Stimulated activated CD8-positive, alpha-beta memory T cell treated with anti-CD3 and anti-CD28 coated beads, Interleukin-7, amount 100 ng/mL, for 24 hours (primary cell): ENCODE data around the gene SLC11A1.

Experiments used
- DNase-seq: peaks from one replicate; pipeline ENCODE4 v3.0.0-alpha.2; 2020; ENCODE audit warnings: low read depth

SLC11A1 gene

DNA sequence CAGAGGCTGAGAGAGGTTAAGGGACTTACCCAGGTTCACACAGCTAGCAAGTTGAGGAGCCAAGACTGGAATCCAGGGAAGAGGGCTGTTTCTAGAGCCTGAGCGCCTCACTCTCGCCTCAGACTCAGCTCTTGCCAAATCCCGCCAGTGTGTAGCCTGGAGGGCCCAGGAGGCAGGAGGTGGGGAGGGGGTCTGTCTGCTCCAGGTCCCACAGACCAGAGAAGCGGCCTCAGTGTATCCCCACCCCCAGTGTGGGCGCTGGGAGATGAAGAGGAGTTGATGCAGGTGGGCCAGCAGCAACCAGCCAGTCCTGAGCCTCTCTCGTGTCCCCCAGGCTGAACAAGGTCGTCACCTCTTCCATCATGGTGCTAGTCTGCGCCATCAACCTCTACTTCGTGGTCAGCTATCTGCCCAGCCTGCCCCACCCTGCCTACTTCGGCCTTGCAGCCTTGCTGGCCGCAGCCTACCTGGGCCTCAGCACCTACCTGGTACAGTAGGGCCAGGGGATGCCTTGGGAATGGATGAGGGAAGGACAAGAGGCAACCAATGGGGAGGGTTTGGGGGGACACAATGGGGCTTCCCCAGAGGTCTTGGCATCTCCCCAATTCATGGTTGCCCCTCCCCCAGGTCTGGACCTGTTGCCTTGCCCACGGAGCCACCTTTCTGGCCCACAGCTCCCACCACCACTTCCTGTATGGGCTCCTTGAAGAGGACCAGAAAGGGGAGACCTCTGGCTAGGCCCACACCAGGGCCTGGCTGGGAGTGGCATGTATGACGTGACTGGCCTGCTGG is 12.4 kb downstream of the SLC11A1 start:
- DNase-seq: no peak

DNA sequence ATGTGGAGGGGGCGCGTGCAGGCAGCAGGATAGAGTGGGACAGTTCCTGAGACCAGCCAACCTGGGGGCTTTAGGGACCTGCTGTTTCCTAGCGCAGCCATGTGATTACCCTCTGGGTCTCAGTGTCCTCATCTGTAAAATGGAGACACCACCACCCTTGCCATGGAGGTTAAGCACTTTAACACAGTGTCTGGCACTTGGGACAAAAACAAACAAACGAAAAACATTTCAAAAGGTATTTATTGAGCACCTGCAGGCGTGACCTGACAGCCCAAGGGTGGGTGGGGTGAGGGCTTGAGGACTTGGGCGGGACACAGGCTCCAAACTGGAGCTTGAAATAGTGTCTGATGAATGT is 13.0 kb downstream of the SLC11A1 start:
- DNase-seq: no peak

DNA sequence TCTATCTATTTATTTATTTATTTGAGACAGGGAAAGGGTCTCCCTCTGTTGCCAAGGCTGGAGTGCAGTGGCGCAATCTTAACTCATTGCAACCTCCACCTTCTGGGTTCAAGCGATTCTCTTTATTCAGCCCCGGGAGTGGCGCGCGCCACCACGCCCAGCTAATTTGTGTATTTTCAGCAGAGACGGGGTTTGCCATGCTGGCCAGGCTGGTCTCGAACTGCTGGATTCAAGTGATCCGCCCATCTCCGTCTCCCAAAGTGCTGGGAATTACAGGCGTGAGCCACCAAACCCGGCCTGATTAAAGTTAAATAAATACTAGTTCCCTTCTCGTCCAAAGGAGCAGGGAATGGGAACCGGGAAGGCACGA is 13.4 kb downstream of the SLC11A1 start:
- no peak for DNase-seq

DNA sequence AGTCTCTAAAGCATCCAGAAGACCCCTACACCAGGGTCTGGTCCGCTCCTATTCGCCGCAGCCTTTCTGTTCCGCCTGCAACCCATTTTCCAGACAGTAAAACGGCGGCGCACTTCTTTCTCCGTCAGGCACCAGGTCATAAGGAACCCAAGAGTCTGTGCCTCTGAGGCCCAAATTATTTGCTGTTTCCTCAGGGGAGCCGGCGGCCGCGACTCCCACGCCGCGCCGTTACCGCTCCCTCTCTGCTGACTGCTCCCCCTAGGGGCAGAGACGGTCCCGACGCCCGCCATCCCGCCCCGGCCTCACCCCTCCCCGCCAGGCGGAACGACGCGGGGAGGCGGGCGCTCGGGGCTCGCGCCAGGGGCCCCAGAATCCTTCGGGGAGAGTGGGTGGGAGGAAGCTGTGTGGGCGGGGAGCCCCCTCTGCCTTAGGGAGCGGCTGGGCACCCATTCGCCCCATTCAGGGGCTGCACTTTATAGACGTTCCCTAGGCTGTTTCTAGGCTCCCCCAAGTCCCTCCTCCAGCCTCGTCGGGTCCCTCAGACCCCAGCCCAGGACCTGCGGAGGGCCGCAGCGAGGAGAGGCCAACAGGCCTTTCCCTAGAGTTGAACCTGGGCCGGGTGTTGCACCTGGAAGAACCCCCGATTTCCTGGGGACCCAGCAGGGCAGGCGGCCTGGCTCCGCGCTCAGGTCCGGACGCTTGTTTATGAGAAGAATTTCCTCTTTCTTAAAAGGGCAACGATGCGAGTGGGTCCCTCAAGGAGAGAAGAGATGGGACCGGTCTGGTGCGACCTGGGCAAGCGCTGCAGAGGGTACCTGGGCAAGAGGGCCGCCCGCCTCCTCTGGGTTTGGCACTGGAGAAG is 14.0 kb downstream of the SLC11A1 start:
- DNase-seq: peak; percentile 83

DNA sequence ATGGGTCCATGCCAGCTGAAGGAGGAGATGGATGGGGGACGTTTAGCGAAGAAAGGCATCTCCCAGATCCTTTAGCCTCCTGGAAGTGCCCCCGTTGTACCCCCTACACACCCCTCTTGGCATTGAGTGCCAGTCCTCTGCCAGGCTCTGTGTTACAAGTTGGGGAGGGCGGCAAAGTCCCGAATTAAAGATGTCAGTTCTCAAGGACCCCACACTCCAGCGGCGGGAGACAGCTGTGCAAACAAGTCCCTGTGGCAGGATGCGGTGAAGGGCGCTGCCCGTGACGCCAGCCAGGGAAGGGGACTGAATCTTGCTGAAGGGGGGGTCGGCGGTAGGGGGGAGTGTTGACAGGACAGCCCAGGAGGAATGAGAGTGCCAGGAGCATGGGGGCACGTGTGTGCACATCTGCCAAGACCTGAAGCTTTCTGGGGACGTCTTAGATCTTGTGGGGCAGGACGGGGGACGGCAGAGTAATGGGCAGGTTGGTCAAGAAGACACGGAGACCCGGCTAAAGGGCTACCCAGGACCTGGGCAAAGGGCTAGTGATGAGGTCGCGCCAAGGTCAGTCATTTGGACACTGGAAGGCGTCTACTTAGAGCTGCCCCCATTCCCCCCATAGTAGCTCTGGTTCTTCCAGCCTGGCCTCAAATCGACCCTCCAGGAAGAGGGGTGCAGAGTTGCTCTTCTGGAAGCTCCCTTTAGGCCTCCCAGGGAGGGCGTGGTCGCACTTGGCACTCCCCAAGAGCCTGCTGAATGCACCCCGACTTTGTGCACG is 14.8 kb downstream of the SLC11A1 start:
- peak; percentile 29 for DNase-seq

DNA sequence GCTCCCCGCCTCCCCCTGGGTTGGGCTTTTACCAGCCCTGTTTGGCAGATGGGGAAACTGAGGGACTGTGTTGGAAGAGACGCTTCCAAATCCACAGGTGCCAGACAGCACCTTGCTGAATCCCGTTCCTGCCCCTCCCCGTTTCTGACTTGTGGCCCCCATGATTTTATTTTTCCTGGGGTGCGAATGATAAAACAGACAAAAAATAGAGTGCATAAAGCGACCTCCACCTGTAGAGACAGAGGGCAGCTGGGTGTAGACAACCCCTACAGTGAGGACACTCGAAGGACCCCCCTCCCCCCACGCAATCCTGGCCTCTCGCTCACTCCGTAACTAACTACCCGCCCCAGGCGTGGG is 15.4 kb downstream of the SLC11A1 start:
- DNase-seq: no peak

DNA sequence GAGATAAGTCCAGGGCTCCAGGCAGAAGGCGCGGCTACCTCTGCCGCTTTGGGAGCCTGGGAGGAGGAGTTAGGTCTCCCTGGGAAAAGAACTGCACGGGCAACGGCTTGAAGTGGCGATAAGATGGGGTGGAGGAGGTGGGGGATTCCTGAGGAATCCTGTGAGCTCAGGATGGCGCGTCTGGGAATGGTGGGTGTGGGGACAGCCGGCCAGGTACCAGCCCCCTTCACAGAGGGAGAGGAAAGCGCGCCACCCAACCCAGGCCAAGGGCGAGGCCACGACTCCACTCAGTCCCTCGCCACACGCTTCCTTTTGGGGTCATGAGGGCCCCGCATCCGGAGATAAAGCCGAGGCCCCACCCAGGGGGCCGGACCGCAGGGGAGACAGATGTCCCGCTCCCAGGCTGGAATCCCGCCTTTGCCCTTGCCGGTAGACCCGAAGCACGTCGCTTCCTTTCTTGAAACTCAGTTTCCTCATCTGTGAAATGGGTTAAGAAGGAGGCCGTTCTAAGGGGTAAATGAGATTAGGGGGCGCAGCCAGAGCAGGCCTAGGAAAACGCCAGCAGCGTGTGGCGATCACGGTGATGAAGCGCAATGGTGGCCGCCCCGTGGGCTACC is 15.9 kb downstream of the SLC11A1 start:
- DNase-seq: no peak

DNA sequence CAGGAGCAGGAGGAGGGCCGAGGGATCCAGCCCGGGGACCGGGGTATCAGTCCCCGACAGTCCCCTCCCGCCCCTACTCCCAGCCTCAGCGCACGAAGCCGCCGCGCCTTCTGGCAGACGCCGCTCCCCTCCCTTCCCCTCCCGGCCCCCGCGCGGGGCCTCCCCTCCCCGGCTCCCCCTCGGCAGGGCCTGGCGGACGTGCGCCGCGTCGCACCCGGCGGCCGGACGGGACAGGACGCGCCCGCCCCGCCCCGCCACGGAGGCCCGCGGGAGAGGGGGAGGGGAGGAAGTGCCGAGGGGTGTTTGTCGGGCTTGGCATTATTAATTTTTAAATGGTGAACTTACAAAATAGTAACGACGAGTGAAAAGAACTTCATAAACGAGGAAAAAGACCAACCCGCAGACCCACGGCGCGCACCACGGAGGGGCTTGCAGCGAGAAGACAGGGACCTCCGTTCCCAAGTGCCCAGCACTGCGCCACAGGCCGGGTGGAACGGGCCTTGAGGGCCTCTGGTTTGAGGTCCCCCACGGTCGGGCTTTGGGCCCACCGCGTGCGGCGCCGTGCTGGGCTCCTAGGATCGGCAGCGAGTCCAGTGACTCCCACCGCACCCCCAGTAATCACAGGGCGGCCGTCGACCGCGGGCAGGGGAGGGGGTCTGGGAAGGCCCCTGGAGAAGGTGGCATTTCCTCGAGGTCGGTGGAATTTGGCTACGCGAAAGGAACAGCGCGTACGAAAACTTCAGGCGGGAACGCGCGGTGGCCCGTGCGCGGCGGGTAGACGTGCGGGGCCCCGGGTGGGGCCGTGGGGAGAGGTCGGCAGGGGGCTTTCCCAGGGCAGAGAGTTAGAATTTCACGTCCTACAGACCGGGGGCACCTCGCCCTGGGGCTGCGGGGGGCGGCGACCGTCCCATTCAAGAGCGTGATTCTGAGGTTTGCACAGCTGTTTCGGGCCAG is 16.6 kb downstream of the SLC11A1 start:
- no peak for DNase-seq

DNA sequence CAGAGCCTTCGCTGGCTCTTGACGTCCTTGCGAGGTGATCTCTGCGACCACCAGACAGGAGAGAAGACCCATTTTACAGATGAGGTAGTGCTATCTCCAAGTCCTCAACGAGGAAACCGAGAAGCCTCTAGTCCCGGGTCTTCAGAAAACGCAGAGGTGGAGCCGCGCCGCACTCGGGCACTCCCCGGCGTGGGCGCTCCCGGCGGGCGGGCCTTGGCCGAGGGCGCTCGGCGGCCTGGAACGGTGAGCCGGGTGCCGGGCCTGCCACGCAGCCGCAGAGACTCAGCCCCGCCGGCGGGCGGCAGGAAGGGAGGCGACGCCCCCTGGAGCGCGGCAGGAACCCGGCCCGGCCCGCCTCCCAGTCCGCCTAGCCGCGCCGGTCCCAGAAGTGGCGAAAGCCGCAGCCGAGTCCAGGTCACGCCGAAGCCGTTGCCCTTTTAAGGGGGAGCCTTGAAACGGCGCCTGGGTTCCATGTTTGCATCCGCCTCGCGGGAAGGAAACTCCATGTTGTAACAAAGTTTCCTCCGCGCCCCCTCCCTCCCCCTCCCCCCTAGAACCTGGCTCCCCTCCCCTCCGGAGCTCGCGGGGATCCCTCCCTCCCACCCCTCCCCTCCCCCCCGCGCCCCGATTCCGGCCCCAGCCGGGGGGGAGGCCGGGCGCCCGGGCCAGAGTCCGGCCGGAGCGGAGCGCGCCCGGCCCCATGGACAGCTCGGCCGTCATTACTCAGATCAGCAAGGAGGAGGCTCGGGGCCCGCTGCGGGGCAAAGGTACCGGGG is 17.5 kb downstream of the SLC11A1 start, which contains the start of gene CTDSP1:
Gene CTDSP1, plus strand, starts transcription at position 478 of the 776 bp plus-strand sequence. Its CDS starts 223 bp downstream, at position 701.
- peak; percentile 80 for DNase-seq

DNA sequence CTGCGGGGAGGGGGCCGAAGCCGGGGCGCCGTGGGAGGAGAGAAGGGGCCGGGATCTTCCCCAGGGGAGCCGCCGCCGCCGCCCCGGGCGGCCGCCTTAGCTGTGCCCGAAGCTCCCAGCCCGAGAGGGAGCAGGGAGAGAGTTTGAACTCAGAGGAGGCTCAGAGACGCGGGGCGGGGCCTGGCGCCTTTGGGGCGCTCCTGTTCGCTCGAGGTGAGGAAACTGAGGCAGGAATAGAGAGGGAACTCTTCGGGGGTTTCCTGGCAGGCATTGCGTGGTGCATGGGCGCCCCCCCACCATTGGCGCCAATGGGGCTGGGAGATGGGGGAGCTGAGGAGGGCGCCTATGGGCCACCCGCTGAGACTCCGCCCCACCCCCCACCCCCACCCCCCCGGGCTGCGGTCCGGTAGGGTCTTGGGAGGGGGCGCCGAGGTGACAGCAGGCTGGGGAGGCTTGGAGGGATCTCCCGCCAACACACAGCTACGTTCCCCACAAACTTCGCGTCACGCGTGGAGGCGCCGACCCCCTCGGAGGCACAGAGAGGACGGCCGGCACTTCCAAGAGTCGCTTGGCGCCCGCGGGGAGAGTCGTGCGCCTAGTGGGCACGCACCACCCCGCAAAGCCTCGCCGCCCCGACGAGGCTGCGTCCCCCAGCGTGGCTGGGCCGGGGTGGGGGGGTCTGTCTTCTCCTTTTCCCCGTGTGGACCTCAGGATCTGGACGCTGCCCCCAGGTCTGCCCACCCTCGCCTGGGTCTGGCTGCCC is 18.3 kb downstream of the SLC11A1 start:
- DNase-seq: no peak

DNA sequence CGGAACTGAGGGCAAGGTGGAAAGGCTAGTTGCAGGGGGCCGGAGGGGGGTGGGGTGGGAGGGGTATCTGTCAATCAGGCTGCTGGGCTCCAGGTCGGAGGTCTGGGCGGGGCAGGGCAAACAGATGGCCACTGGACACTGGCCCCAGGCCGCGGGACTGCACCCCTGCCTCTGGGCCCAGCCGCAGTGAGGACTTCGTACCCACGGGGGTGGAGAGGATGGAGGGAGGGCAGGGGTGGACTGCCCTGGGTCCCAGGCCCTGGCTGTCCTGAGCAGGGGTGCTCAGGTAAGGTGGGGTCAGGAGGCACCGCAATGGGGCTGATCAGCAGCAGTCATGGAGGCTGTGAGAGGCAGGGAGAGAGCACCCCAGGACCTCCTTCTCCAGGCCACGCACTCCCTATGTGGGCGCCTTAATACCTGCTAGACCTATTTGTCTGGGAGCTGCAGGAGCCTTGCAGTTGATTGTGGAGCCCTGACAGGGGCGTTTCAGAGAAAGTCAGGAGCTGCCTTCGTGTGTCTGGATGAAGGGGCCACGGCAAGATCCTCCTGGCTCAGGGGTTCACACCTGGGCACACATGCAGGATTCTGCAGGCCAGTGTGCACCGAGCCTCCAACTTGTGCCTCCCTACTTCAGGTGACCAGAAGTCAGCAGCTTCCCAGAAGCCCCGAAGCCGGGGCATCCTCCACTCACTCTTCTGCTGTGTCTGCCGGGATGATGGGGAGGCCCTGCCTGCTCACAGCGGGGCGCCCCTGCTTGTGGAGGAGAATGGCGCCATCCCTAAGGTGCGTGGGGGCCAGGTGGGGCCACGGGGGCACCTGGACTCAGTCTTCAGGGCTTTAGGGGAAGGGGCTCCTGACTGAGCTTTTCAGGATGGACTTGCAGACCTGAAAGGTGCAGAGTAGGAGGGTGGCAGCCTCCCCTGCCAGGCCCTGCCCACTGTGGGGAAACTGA is 19.1 kb downstream of the SLC11A1 start:
- DNase-seq: no peak

DNA sequence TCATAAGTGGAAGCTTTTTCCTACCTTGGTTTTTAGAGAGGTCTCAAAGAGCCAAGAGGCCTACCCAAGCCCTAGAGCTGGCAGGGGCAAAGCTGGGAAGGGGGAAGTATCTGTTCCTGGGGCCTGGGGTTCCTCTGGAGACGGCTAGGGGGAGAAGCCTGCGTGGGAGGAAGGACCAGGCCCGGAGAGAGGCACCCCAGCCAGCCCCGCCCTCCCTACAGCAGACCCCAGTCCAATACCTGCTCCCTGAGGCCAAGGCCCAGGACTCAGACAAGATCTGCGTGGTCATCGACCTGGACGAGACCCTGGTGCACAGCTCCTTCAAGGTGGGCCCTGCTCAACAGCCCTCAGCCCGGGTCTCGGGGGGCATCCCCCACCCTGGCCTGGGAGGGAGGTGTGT is 19.8 kb downstream of the SLC11A1 start:
- DNase-seq: no peak

DNA sequence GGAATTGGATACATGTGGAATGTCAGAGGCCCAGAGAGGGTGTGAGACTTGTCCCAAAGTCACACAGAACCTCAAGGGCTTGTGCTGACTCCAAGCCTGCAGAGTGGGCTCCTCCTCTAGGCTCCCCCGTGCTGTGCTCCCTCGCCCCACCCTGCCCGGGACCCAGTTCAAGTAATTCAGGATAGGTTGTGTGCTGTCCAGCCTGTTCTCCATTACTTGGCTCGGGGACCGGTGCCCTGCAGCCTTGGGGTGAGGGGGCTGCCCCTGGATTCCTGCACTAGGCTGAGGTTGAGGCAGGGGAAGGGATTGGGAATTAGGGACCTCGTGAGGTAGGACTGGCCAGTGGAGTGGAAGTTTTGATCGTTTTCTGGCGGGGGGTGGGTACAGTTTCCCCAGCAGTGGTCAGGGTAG is 20.4 kb downstream of the SLC11A1 start:
- no peak for DNase-seq

DNA sequence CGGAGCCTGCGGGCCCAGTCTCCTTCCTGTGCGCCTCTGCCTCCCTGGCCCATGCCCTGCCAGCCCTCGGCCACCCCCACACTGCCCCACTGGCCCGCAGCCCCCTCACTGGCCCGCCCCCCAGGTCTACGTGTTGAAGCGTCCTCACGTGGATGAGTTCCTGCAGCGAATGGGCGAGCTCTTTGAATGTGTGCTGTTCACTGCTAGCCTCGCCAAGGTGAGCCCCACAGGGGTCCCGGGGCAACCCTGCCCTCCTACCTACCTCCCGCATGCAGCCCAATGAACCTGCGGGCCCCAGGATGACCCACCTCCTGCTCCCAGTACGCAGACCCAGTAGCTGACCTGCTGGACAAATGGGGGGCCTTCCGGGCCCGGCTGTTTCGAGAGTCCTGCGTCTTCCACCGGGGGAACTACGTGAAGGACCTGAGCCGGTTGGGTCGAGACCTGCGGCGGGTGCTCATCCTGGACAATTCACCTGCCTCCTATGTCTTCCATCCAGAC is 20.9 kb downstream of the SLC11A1 start:
- DNase-seq: no peak

DNA sequence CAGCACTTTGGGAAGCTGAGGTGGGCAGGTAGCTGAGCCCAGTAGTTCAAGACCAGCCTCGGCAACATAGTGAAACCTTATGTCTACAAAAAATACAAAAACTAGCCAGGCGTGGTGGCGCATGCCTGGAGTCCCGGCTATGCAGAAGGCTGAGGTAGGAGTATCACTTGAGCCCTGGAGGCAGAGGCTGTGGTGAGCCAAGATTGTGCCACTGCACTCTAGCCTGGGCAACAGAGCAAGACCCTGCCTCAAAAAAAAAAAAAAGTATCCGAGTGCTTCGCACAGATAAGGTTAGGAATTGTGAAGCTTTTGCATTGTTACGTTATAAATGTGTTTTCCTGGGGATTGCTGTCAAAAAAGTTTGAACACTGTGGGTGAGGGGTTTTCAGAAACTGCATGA is 21.7 kb downstream of the SLC11A1 start:
- no peak for DNase-seq

DNA sequence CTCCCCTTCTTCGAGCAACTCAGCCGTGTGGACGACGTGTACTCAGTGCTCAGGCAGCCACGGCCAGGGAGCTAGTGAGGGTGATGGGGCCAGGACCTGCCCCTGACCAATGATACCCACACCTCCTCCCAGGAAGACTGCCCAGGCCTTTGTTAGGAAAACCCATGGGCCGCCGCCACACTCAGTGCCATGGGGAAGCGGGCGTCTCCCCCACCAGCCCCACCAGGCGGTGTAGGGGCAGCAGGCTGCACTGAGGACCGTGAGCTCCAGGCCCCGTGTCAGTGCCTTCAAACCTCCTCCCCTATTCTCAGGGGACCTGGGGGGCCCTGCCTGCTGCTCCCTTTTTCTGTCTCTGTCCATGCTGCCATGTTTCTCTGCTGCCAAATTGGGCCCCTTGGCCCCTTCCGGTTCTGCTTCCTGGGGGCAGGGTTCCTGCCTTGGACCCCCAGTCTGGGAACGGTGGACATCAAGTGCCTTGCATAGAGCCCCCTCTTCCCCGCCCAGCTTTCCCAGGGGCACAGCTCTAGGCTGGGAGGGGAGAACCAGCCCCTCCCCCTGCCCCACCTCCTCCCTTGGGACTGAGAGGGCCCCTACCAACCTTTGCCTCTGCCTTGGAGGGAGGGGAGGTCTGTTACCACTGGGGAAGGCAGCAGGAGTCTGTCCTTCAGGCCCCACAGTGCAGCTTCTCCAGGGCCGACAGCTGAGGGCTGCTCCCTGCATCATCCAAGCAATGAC is 22.4 kb downstream of the SLC11A1 start:
- DNase-seq: no peak

DNA sequence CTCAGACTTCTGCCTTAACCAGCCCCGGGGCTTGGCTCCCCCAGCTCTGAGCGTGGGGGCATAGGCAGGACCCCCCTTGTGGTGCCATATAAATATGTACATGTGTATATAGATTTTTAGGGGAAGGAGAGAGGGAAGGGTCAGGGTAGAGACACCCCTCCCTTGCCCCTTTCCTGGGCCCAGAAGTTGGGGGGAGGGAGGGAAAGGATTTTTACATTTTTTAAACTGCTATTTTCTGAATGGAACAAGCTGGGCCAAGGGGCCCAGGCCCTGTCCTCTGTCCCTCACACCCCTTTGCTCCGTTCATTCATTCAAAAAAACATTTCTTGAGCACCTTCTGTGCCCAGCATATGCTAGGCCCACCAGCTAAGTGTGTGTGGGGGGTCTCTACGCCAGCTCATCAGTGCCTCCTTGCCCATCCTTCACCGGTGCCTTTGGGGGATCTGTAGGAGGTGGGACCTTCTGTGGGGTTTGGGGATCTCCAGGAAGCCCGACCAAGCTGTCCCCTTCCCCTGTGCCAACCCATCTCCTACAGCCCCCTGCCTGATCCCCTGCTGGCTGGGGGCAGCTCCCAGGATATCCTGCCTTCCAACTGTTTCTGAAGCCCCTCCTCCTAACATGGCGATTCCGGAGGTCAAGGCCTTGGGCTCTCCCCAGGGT is 23.1 kb downstream of the SLC11A1 start:
- no peak for DNase-seq
